Measurements from ENCODE around the gene NRCAM.

GRCh38 chr7:108415821-108416536, 40.3 kb downstream of the NRCAM start:
- TF ChIP-seq CTCF (IDR thresholded peaks at IDR 0.05) (no peak), POLR2AphosphoS5 (IDR thresholded peaks at IDR 0.05) (no peak)
